DMS53 treated with DMSO at 0.1 percent for 48 hours (cell line): ENCODE measurements around the gene IL12RB2.
"Not testable (repeated sequence)": the region's sequence is repeated elsewhere in the genome, so short reads cannot be mapped to it uniquely, and the experiment has no call there.

Source experiments
- DNase-seq: peaks from one replicate; lab custom pipeline; 2025; ENCODE audit not compliant: unreplicated experiment; lab: John Stamatoyannopoulos, UW

IL12RB2 gene

DNA sequence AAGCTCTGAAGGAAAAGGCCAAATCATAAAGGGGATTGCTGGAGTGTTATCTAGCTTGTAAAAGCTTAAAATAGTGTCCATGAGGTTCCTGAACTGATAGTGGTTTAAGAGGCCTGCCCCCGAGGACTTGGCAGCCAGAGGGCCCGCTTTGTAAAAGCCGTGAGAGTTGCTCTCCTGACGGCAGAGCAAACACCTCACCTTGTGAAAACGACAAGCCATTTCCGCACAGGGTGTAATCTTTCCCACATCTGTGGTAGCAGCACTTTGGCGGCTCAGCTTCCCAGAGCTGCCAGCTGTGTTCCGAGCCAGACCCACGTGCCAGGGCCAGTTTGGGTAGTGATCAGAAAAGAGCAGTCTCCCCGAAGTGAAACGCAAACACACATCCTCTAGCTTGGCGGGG lies 85.6 kb downstream of the IL12RB2 start:
- no peak for DNase-seq

DNA sequence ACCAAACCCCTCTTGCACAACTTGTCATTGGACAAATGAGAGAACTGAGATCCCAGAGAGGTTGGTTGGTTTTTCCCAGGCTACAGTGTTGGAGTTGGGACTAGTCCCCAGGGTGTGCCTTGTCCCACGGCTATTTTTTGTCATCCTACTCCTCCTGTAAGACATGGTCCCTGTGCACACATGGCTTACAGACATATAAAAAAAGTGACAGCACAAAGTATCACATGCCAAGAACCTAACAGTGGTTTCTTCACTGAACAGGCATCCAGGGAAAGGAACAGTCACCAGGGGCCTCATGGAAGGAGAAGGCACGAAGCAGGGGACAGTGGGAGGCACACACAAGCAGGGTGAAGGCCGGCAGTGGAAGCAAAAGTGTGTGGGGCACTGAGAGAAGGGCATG lies 86.1 kb downstream of the IL12RB2 start:
- no peak for DNase-seq

DNA sequence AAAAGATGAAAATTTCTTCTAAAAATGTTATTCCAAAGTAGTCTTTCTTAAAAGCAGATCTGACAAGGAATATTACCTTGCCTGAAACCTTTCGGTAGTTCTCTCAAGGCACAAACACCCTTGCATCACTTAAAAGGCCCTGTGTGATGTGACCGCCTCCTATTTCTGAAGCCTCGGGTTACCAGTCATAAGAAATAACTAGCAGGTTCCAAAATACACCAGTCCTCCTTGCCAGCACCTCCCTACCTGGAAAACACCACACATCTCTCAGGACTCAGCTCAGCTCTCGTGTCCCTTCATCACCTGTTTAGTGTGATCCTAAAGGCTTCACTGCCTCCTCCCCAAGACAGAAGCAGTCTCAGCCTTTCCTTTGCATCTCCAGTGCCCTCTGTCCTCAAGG lies 86.9 kb downstream of the IL12RB2 start:
- no peak for DNase-seq

DNA sequence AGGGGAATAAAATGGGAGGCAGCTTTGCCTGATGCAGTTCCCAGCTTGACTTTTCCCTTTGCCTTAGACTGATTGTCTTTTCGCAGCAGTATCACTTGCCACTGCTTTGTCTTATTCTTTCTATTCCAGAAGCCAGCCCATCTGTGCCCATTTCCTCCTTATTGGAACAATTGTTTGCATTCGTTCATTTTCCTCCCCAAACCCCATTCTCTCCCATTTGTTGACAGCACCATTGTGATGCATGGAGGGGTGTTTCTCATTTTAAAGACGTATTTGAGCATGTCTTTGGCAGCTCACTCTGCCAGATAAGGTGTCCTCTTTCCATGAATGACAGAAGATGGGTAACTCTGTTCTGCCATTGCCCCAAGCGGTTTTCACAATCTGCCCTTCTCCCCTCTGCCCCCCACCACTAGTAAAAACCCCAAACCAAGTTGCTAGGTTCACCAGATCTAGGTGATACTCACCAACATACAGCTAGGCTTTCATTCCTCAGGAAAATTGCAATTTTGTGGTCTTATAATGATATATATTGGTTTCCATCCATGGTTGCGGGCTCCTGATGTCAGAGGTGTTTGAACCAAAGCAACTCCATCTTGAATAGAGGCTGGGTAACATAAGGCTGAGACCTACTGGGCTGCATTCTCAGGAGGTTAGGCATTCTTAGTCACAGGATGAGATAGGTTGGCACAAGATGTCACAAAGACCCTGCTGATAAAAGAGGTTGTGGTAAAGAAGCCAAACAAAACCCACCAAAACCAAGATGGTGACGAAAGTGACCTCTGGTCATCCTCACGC lies 91.7 kb downstream of the IL12RB2 start:
- DNase-seq: no peak

DNA sequence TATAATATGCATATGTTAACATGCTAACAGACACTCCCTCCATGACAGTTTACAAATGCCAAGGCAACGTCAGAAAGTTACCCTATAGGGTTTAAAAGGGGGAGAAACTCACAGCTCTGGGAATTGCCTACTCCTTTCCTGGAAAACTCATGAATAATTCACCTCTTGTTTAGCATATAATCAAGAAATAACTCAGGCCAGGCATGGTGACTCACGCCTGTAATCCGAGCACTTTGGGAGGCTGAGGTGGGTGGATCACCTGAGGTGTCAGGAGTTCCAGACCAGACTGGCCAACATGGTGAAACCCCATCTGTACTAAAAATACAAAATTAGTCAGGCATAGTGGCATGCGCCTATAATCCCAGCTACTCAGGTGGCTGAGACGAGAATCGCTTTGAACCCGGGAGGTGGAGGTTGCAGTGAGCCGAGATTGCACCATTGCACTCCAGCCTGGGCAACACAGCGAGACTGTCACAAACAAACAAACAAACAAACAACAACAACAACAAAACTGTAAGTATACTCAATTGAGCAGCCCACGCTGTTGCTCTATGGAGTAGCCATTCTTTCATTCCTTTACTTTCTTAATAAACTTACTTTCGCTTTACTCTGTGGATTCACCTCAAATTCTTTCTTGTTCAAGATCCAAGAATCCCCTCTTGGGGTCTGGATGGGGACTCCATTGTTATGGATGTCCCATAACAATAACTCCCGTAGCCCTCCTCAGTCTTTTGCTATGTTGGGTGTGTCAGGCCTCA lies 92.5 kb downstream of the IL12RB2 start:
- not testable (repeated sequence) for DNase-seq

DNA sequence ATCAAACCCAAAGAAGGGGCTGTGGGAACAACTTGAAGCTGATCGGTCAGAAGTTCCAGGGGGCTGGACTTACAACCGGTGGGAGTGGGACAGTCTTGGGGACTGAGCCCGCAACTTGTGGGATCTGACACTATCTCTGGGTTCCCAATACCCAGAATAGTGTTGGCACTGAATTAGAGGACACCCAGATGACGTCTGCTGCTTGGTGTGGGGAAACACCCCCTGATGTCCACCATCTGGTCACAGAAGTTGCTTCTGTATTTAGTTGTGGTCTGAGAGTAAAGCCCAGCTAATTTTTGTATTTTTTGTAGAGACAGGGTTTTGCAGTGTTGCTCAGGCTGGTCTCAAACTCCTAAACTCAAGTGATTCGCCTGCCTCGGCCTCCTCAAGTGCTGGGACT lies 93.8 kb downstream of the IL12RB2 start:
- DNase-seq: no peak

DNA sequence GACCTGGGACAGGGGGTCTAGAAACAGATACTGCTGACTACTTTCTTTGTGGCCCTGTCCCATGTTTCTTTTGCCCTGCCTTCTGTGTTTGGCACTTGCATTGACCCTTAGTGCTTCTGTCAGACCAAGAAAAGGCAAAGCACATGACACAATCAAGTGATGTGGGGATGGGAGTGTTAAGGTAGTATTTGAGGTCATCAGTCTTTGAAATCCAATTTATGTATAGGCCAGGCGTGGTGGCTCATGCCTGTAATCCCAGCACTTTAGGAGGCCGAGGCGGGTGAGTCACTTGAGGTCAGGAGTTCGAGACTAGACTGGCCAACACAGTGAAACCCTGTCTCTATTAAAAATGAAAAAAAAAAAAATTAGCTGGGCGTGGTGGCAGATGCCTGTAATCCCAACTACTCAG lies 96.5 kb downstream of the IL12RB2 start:
- DNase-seq: no peak

DNA sequence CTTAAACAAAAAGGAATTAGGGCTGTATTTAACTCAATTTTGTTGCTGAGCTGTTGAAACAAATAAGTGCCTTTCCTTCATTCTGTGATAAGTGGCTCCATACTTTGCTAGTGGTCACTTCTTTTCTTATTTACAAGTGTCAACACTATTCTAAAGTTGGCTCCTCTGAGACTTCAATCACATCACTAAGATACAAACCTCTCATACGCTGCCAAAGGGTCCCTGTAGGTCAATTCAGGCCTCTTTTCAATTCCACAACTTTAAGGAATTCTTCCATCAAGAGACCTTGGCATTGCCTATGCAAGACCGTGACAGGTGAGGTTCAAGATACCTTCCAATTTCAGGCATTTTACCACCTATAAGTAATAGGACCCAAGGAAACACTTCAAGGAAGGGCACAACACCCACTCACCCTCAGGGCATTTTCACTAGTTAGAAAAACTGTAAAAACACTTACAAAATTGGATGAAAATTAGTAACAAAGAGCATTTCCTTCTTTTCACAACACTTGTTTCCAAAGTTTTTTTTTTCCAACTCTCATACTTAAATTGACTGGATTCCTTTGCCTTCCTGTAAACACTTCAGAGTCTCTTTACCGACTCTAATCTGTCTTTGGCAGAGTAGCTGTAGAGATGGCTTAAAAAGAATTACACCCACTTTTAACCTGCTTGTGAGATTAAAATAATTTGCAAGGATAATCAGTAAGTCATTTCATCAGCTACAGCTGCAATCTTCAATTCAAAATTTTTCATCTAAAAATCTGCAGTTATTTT lies 98.0 kb downstream of the IL12RB2 start:
- no peak for DNase-seq

DNA sequence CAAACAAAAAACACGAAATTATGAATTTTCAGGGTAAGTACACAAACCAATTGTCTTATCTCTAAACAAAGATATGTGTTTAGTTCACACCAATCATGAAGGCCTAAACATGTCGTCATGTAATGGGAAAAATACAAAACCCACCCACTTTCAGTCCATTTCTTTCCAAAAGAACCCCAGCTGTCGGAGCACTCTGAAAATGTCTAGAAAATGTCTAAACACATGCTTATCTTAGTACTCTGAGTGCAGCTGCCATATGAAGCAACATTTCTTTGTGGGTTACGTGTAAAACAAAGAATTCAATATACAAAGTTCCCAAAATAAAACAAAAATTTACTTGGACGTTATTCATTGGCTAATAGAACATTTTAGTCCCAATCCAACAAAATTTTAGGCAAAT lies 99.8 kb downstream of the IL12RB2 start:
- no peak for DNase-seq

DNA sequence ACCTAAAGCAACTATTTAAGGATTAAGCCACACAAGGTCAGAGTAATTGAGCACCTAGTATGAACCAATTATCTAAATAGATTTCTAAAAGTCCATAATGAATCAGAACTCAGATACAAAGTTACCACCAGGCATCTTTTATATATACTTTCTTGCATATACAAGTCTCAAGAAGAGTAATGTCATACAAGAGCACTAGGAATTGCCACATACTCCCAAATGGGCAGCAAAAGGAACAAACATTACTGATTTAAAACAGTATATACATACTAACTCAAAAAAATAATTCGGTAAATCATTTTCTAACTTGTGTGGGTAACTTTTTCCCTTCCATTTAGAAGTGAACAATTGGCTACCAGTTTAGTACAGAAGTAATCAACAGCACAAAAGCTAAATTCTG lies 100.5 kb downstream of the IL12RB2 start:
- DNase-seq: no peak

DNA sequence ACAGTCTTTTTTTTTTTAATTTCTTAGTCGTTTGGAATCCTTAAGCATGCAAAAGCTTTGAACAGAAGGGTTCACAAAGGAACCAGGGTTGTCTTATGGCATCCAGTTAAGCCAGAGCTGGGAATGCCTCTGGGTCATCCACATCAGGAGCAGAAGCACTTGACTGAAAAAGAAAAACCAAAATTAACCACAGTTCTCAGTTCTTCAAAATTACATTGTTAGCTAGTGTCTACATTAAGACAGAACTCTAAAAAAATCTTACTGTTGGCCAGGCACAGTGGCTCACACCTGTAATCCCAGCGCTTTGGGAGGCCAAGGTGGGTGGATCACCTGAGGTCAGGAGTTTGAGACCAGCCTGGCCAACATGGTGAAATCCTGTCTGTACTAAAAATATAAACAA lies 105.4 kb downstream of the IL12RB2 start:
- DNase-seq: not testable (repeated sequence)

DNA sequence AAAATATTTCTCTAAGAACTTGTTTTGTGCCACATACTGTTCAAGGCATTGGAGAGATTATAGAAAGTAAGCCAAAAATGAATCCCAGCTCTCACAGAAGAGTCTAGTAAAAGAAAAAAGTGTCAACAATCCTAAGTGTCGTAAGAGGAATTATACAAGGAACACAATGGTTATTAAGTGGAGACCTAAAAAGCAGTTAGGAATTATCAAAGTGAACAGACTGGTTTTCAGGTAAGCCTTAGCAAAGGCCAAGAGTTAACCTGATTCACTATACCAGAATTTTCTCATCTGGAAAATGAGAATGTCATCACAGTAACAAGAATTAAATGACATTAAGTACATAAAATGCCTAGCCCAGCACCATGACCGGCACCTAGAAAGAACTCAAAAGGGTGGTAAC lies 106.9 kb downstream of the IL12RB2 start:
- DNase-seq: no peak

DNA sequence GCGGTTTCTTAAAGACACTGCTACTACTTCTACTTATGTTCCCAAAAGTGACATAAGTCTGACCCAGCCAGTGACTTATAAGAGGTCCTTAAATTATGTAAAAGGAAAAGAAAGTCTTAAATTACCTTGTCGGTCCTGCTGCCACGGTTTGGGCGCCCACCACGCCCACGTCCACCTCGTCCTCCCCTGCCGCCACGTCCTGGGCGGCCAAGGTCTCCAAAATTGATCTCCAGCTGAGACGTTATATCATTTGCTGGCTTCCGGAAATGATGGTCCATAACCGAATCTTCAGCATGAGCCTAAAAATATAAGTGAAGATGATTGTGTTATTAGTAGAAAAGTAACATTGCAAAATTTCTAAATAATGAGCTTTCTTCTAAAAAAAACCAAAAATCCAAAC lies 107.4 kb downstream of the IL12RB2 start:
- no peak for DNase-seq

DNA sequence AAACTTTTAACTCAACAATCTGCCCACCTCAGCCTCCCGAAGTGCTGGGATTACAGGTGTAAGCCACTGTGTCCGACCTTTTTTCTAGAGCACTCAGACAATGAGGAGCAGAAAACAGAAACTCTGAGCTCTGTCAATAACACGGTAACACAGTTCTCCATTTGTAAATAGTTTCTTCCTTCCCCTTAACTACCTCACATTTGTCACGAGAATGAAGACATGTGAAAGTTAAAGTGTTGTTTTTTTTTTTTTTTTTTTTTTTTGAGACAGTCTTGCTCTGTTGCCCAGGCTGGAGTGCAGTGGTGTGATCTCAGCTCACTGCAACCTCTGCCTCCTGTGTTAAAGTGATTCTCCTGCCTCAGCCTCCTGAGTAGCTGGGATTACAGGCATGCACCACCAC lies 110.1 kb downstream of the IL12RB2 start:
- DNase-seq: not testable (repeated sequence)

DNA sequence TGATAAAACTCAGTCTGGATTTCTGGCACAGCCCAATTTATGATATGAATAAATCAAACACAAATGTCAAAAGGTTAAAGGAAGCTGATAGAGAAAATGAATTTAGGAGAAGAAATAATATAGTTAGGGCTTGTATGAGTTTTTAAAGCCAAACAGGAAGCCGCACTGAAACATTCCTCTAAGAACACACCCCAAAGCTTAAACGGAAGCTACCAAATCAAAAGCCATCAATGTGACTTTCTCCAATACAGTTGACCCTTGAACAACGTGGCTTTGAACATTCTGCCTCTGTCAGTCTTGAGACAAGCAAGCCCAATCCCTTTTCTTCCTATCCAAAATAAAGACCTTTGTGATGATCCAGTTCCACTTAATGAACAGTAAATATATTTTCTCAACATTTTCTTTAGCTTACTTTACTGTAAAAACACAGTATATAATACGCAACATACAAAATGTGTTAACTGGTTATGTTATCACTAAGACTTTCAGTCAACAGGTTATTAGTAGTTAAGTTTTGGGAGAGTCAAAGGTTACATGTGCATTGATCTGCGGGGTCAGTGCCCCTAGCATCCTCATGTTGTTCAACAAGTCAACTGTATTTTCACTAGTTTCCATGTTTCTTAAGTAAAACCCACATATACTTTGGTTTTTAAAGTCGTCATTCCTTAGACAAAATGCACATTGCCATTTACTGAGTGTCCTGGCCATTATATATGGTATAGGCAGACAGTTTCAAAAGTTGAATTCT lies 111.3 kb downstream of the IL12RB2 start:
- no peak for DNase-seq

DNA sequence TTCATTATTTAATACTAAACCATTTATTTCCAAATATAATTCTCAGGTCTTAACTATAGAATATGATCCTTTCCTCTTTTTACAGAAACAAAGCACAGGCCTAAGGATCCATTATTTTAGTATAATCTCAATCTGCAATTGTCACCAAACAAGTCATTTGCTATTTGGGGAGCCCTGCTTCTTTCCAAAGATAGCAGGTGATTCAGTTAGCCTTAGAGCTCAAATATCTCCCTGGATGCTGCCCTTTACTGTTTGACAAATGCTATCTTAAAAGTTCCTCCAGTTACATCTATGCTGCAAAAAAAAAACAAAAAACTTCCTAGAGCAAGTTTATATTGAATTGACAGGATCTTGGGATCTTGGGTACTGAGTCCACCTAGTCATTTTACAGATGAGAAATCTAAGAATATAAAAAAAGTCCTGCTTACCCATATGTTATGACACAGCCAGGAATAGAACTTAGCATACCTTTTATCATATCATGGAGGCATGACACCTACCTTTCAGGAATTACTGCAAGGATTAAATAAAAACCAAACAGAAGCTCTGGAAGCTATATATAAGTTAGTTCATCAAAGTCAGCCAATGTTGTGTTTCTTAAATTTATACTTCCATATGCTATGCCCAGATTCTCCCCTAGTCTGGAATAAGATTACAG lies 113.3 kb downstream of the IL12RB2 start:
- no peak for DNase-seq

DNA sequence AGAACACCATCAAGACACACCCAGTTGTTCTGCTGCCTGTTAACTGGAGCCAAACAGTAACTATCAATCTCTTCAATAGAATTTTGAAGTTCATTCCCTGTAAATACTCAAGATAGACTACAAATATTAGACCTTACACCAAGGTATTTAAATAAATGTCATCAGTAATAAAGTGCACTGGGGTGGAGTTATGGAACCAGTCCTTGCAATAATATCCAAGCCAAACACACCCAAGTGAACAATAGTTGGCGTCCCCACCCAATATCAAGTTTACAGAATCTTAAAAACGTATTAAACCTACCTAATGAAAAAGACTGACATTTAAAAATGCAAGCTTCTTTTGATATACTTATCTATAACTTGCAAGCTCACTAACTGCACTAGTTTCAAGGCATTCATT lies 119.8 kb downstream of the IL12RB2 start:
- DNase-seq: no peak

DNA sequence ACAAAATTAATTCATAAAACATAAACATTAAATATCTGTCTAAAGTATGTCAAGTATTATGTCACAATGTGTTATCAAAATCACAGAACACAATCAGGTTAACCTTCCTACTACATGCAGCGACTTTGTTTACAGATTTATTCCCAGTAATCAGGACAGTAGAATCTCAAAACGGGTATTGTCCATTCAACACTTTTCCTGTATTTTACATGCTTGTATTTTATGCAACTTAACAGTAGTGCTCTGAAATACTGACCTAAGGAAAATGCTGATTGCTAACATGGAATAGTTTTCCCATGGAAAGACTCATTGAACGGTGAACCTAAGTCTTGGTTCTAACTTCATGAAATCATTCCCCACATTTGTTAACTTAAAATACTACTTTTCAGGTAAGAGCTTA lies 120.3 kb downstream of the IL12RB2 start:
- no peak for DNase-seq

DNA sequence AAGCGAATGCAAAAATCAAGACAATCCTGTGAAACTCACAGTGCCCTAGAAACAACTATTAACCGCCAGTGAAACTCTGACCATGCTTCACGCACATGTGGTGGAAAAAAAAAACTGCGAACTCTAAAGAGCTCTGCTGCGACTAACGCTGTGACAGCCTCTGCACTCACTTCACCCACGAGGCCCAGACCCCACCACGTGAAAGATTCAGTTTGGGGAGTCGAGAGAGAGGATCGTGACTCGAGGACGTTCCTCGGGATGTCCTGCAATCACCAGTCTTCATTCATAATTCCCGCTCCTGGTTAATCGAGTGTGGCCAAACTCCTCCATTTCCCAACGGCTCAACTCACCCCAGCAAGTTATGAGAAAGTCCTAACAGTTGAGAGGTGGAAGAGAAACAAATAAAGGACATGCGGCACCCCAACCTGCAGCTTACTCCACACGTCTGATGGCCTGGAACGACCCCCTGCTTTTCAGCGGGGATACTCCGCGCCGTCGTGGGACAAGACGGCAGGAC lies 121.4 kb downstream of the IL12RB2 start:
- DNase-seq: no peak
